OCI-LY1 (cell line): ENCODE measurements around the gene TMEM203.

Experiments used
- H2AFZ ChIP-seq: fragments of 200-600 bp; sonication (generic), shearing (Covaris generic); 2 replicates; pipeline ENCODE4 v1.6.0; 2014; ENCODE audit warnings: antibody characterized with exemption, mild to moderate bottlenecking, low read length
- H3F3A ChIP-seq: fragments of 200-600 bp; sonication (generic), shearing (Covaris generic); 2 replicates; pipeline ENCODE4 v1.6.0; 2014; ENCODE audit warnings: mild to moderate bottlenecking, antibody characterized with exemption, low read length, moderate library complexity; ENCODE audit not compliant: insufficient read depth
- H3K27ac ChIP-seq: fragments of 200-600 bp; sonication (generic); 2 replicates; pipeline ENCODE4 v1.5.1; 2014; ENCODE audit warnings: low read length, mixed run types, mild to moderate bottlenecking, low read depth; ENCODE audit not compliant: poor library complexity, severe bottlenecking
- H3K27me3 ChIP-seq: fragments of 200-600 bp; sonication (generic); 2 replicates; pipeline ENCODE4 v1.6.0; 2014; ENCODE audit warnings: antibody characterized with exemption, mild to moderate bottlenecking, low read length, moderate library complexity; ENCODE audit not compliant: insufficient read depth
- H3K36me3 ChIP-seq: fragments of 200-600 bp; sonication (generic); 2 replicates; pipeline ENCODE4 v1.6.1; 2014; ENCODE audit warnings: mild to moderate bottlenecking, antibody characterized with exemption, low read length, moderate library complexity, mixed read lengths; ENCODE audit not compliant: insufficient read depth
- H3K4me1 ChIP-seq: fragments of 200-600 bp; sonication (generic); 2 replicates; pipeline ENCODE4 v1.5.1; 2014; ENCODE audit warnings: mild to moderate bottlenecking, low read length, moderate library complexity; ENCODE audit not compliant: insufficient read depth, severe bottlenecking
- H3K4me2 ChIP-seq: fragments of 200-600 bp; sonication (generic), shearing (Covaris generic); 2 replicates; pipeline ENCODE4 v1.6.1; 2014; ENCODE audit warnings: low read length
- H3K4me3 ChIP-seq: fragments of 200-600 bp; sonication (generic); 2 replicates; pipeline ENCODE4 v1.5.1; 2014; ENCODE audit warnings: low read length, low read depth, mild to moderate bottlenecking, mixed read lengths; ENCODE audit not compliant: poor library complexity, severe bottlenecking
- H3K79me2 ChIP-seq: fragments of 200-600 bp; shearing (Covaris generic); 2 replicates; pipeline ENCODE4 v1.6.1; 2016; ENCODE audit warnings: mixed run types, low read length, mixed read lengths; ENCODE audit not compliant: insufficient read depth
- H3K9ac ChIP-seq: fragments of 200-600 bp; sonication (generic), shearing (Covaris generic); 2 replicates; pipeline ENCODE4 v1.6.1; 2014; ENCODE audit warnings: mild to moderate bottlenecking, low read length, mixed read lengths
- H3K9me2 ChIP-seq: fragments of 200-600 bp; sonication (generic), shearing (Covaris generic); 2 replicates; pipeline ENCODE4 v1.6.1; 2014; ENCODE audit warnings: low read depth, mild to moderate bottlenecking, low read length, mixed read lengths
- H3K9me3 ChIP-seq: fragments of 200-600 bp; shearing (Covaris generic); 2 replicates; pipeline ENCODE4 v1.6.1; 2014; ENCODE audit warnings: low read length, mixed read lengths
- H4K20me1 ChIP-seq: fragments of 200-600 bp; sonication (generic), shearing (Covaris generic); 2 replicates; pipeline ENCODE4 v1.6.0; 2016; ENCODE audit warnings: mild to moderate bottlenecking, low read length; ENCODE audit not compliant: insufficient read depth
- EZH2 ChIP-seq: fragments of 200-600 bp; sonication (generic), shearing (Covaris generic); IDR thresholded peaks from 2 replicates; pipeline ENCODE4 v1.8.0; 2017; ENCODE audit warnings: borderline replicate concordance, mixed run types, mild to moderate bottlenecking, antibody characterized with exemption, low read length, moderate library complexity, mixed read lengths
- TF ChIP-seq, protein P1 (sequence below): fragments of 200-600 bp; sonication (generic), shearing (Covaris generic); IDR thresholded peaks from 2 replicates; pipeline ENCODE4 v1.5.1; 2017; ENCODE audit warnings: mild to moderate bottlenecking, antibody characterized with exemption, low read length, moderate library complexity, mixed read lengths

TMEM203 gene

DNA sequence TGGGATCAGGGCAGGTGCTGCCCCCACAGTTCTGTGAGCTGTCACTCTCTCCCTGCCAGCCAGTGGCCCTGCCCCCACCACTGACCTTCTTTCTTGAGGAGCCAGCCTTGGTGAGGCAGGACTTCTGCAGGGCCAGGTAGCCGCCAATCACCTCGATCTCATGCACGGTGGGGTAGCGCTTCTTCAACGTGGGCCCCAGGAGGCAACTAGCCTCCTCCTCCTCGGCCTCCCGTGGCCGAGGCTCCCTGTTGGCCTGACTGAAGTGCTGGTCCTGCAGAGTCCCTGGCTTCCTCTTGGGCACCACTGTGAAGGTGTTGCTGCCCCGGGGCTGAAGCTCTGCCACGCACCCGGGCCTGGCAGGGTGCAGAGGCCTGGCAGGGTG is 6.6 kb downstream of the TMEM203 start:
- TF ChIP-seq, protein P1, sequence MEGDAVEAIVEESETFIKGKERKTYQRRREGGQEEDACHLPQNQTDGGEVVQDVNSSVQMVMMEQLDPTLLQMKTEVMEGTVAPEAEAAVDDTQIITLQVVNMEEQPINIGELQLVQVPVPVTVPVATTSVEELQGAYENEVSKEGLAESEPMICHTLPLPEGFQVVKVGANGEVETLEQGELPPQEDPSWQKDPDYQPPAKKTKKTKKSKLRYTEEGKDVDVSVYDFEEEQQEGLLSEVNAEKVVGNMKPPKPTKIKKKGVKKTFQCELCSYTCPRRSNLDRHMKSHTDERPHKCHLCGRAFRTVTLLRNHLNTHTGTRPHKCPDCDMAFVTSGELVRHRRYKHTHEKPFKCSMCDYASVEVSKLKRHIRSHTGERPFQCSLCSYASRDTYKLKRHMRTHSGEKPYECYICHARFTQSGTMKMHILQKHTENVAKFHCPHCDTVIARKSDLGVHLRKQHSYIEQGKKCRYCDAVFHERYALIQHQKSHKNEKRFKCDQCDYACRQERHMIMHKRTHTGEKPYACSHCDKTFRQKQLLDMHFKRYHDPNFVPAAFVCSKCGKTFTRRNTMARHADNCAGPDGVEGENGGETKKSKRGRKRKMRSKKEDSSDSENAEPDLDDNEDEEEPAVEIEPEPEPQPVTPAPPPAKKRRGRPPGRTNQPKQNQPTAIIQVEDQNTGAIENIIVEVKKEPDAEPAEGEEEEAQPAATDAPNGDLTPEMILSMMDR: no peak
- no peak for TF ChIP-seq EZH2
- no peaks in the 10 kb centered on the region for H3K79me2 ChIP-seq
- H3K9me2 ChIP-seq: no peaks in the 10 kb centered on the region
- H3K9ac ChIP-seq: no peak overlapping the region
- H3K4me1 ChIP-seq: peaks cover 35% of the 10 kb centered on the region
- no peaks in the 10 kb centered on the region for H3F3A ChIP-seq
- no peak overlapping the region for H3K27ac ChIP-seq
- H3K4me2 ChIP-seq: no peak overlapping the region
- no peak overlapping the region for H2AFZ ChIP-seq
- no peak overlapping the region for H3K4me3 ChIP-seq
- H3K9me3 ChIP-seq: no peaks in the 10 kb centered on the region
- peaks cover 13% of the 10 kb centered on the region for H3K27me3 ChIP-seq
- no peaks in the 10 kb centered on the region for H4K20me1 ChIP-seq
- no peaks in the 10 kb centered on the region; the same call in 1 of the 2 replicates for H3K36me3 ChIP-seq

DNA sequence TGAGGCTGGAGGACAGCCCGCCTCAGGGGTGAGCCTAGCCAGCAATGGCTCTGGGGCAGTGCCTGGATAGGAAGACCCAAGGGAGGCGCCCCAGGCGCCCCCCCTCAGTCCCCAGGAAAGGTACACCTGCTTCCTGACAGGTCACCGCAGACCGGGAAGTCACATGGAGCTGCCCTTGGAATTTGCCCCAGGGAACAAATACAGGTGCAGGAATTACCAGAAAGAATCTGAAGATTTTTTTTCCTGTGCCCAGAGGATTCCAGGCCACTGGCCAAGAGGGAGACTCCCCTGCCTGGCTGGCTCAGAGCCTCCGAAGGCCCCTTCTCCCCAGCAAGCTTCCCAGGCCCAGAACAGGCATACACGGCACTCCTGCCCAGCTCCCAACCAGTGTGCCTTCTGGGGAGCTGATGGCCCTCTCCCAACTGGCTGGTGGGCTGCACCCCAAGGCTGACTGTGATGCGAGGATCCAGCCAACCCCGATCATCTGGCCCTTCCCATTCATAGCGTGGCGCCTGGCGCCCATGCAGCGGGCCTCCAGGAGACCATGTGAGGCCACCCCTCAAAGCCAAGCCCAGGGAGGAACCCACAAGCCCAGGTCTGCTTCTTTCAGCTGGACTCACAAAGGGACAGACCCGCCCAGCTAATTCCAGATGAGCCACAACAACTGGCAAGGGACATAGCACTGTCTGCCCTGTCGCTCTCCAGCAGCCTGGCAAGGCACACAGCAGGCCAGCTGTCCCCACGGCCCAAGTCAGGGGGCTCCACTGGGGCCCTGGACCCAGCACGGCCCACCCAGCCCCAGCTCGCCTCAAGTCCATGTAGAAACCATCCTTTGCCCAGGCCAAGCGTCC is 7.2 kb downstream of the TMEM203 start:
- Histone ChIP-seq H3K9ac (no peak overlapping the region), H3K79me2 (no peaks in the 10 kb centered on the region), H3K4me1 (peaks cover 28% of the 10 kb centered on the region), H4K20me1 (no peaks in the 10 kb centered on the region), H2AFZ (no peak overlapping the region), H3K27me3 (peaks cover 13% of the 10 kb centered on the region), H3K4me3 (no peak overlapping the region), H3K36me3 (no peaks in the 10 kb centered on the region), H3K9me2 (no peaks in the 10 kb centered on the region), H3K4me2 (no peak overlapping the region), H3K9me3 (no peaks in the 10 kb centered on the region), H3F3A (no peaks in the 10 kb centered on the region), H3K27ac (no peak overlapping the region)
- TF ChIP-seq, protein P1: no peak
- no peak for TF ChIP-seq EZH2

DNA sequence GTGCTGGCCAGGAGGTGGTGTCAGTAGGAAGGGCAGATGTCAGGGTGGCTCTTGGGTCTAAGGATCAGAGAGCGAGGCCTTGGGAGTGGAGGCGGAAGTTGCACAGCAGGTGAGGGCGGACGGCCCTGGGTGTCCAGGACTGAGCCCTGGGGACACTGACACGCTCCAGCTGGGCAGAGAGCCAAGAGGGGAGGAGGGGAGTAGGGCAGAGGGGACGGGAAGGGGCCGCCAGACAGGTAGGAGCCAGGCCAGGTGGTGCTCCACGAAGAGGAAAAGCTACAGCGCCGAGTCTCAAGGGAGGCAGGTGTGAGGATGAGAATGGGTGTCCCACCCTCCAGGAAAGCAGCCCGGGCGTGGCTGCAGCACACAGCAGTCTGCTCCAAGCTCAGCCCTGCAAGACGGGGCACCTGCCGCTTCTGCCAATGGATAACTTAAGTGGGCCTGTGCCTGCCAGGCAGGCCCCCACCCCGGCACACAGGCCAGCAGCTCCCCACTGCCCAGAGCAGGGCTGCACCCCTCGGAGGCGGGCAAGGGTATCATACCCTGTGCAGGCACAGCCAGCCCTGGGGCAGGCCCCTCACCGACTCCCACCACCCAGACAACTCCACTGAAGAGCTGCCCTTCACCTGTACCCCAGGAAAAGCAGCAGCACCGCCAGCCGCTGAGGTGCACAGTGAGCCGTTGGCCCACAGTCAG is 9.8 kb downstream of the TMEM203 start:
- Histone ChIP-seq H3K27ac (no peak overlapping the region), H3K9ac (no peak overlapping the region), H3K9me2 (no peaks in the 10 kb centered on the region), H3K9me3 (no peaks in the 10 kb centered on the region), H3K27me3 (peaks cover 13% of the 10 kb centered on the region), H3K36me3 (peaks cover 2% of the 10 kb centered on the region; the same call in 1 of the 2 replicates), H3K4me2 (no peak overlapping the region), H3K4me3 (no peak overlapping the region), H3F3A (no peaks in the 10 kb centered on the region), H3K79me2 (no peaks in the 10 kb centered on the region), H3K4me1 (peaks cover 6% of the 10 kb centered on the region), H4K20me1 (no peaks in the 10 kb centered on the region), H2AFZ (no peak overlapping the region)
- TF ChIP-seq EZH2: no peak
- TF ChIP-seq, protein P1: no peak
